ENCODE results near the gene NFASC.

NFASC gene

DNA sequence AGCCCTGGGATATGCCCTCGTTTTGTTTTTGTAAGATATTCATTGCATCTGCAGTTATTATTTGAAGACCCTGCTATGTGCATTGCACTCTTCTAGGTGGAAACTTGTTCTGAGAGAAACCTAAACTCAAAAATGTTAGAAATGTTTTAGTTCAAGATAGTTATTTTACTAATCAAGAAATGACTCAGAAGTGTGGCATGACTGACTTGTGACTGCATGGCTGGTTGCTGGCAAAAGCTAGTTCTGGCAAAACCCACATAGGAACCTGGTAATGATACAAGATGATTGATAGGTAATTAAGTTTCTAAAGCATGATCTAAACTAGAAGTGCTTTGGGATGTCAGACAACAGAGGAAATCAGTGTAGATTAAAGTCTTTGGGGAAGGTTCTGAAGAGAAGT lies 33.8 kb upstream of the NFASC start:
- Histone ChIP-seq H3K4me3 (ENCODE audit: low read depth, low read length) (no peak overlapping the region), H3K9me3 (ENCODE audit: control insufficient read depth, insufficient read depth, low read depth, low read length) (no peaks in the 10 kb centered on the region), H3K27ac (ENCODE audit: extremely low read depth, low read depth, low read length) (no peak overlapping the region), H3K36me3 (ENCODE audit: control insufficient read depth in 2 of 2, insufficient read depth in 1 of 2, low read length in 2 of 2) (no peaks in the 10 kb centered on the region), H3K4me1 (ENCODE audit: control insufficient read depth, insufficient read depth, low read length) (no peaks in the 10 kb centered on the region)
- ChIA-PET CTCF (interaction anchor here (0.9 to 1.4 kb wide), 3 partner anchors 94 to 106 kb away, joined by 3 to 4 read pairs (median 3); no protein-coding TSS in a partner anchor), POLR2A (interaction anchor here (0.6 kb wide), 1 partner anchor 37 kb away, joined by 3 read pairs; no protein-coding TSS in a partner anchor)
- TF ChIP-seq EGR2 (tag by site-specific recombination; IDR thresholded peaks at IDR 0.05; ENCODE audit: low read depth): no peak
- TF ChIP-seq IKZF3 (tag by site-specific recombination; IDR thresholded peaks at IDR 0.05): no peak
- no peak for TF ChIP-seq ZNF791 (tag by site-specific recombination; IDR thresholded peaks at IDR 0.05)
- no peak for TF ChIP-seq ZNF621 (tag by site-specific recombination; IDR thresholded peaks at IDR 0.05)
- no peak for TF ChIP-seq ZFP41 (tag by site-specific recombination; IDR thresholded peaks at IDR 0.05; ENCODE audit: borderline replicate concordance)
- TF ChIP-seq, protein P1, sequence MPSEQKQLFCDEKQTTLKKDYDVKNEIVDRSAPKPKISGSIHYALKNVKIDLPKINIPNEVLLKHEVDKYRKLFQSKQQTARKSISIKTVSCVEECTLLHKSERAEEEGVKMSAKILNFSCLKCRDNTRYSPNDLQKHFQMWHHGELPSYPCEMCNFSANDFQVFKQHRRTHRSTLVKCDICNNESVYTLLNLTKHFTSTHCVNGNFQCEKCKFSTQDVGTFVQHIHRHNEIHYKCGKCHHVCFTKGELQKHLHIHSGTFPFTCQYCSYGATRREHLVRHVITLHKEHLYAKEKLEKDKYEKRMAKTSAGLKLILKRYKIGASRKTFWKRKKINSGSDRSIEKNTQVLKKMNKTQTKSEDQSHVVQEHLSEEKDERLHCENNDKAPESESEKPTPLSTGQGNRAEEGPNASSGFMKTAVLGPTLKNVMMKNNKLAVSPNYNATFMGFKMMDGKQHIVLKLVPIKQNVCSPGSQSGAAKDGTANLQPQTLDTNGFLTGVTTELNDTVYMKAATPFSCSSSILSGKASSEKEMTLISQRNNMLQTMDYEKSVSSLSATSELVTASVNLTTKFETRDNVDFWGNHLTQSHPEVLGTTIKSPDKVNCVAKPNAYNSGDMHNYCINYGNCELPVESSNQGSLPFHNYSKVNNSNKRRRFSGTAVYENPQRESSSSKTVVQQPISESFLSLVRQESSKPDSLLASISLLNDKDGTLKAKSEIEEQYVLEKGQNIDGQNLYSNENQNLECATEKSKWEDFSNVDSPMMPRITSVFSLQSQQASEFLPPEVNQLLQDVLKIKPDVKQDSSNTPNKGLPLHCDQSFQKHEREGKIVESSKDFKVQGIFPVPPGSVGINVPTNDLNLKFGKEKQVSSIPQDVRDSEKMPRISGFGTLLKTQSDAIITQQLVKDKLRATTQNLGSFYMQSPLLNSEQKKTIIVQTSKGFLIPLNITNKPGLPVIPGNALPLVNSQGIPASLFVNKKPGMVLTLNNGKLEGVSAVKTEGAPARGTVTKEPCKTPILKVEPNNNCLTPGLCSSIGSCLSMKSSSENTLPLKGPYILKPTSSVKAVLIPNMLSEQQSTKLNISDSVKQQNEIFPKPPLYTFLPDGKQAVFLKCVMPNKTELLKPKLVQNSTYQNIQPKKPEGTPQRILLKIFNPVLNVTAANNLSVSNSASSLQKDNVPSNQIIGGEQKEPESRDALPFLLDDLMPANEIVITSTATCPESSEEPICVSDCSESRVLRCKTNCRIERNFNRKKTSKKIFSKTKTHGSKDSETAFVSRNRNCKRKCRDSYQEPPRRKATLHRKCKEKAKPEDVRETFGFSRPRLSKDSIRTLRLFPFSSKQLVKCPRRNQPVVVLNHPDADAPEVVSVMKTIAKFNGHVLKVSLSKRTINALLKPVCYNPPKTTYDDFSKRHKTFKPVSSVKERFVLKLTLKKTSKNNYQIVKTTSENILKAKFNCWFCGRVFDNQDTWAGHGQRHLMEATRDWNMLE (tag by site-specific recombination; conservative IDR thresholded peaks at IDR 0.05; ENCODE audit: low read depth): no peak
- TF ChIP-seq, protein P2, sequence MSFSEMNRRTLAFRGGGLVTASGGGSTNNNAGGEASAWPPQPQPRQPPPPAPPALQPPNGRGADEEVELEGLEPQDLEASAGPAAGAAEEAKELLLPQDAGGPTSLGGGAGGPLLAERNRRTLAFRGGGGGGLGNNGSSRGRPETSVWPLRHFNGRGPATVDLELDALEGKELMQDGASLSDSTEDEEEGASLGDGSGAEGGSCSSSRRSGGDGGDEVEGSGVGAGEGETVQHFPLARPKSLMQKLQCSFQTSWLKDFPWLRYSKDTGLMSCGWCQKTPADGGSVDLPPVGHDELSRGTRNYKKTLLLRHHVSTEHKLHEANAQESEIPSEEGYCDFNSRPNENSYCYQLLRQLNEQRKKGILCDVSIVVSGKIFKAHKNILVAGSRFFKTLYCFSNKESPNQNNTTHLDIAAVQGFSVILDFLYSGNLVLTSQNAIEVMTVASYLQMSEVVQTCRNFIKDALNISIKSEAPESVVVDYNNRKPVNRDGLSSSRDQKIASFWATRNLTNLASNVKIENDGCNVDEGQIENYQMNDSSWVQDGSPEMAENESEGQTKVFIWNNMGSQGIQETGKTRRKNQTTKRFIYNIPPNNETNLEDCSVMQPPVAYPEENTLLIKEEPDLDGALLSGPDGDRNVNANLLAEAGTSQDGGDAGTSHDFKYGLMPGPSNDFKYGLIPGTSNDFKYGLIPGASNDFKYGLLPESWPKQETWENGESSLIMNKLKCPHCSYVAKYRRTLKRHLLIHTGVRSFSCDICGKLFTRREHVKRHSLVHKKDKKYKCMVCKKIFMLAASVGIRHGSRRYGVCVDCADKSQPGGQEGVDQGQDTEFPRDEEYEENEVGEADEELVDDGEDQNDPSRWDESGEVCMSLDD (tag by site-specific recombination; IDR thresholded peaks at IDR 0.05): no peak
- no peak for TF ChIP-seq ZNF404 (tag by site-specific recombination; IDR thresholded peaks at IDR 0.05)
- no peak for TF ChIP-seq ZNF658 (tag by site-specific recombination; IDR thresholded peaks at IDR 0.05)
- TF ChIP-seq ZNF350 (tag by site-specific recombination; IDR thresholded peaks at IDR 0.05): no peak

DNA sequence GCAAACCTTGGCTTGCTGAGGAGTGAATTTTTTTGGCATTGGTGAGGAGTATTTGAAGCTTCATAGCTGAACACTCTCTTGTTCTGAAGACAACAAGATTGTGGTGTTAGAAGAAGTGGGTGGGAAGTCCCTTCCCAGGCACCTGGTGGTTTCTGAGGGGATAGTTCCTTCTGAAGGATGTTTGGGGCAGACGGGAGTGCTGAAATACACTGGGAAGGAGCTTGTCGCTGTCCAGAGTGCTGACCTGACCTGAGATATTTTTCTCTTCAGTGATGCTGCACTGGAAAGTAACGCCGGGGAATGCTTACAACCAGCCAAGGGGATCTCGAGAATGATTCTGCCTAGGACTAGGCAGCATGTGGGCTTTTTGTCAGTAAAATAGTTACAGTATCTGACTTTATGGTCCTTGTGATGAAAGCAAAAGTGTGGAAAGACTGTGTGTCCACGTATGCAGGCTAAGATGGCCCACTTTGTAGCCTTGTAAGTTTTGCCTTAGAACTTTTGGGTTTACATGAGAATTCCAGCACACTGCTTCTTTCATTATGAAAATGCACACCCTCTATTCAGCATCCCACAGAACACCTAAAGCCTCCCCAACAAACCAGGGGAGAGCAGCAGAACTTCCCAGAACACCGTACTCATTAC lies 33.1 kb upstream of the NFASC start:
- TF ChIP-seq, protein P3, sequence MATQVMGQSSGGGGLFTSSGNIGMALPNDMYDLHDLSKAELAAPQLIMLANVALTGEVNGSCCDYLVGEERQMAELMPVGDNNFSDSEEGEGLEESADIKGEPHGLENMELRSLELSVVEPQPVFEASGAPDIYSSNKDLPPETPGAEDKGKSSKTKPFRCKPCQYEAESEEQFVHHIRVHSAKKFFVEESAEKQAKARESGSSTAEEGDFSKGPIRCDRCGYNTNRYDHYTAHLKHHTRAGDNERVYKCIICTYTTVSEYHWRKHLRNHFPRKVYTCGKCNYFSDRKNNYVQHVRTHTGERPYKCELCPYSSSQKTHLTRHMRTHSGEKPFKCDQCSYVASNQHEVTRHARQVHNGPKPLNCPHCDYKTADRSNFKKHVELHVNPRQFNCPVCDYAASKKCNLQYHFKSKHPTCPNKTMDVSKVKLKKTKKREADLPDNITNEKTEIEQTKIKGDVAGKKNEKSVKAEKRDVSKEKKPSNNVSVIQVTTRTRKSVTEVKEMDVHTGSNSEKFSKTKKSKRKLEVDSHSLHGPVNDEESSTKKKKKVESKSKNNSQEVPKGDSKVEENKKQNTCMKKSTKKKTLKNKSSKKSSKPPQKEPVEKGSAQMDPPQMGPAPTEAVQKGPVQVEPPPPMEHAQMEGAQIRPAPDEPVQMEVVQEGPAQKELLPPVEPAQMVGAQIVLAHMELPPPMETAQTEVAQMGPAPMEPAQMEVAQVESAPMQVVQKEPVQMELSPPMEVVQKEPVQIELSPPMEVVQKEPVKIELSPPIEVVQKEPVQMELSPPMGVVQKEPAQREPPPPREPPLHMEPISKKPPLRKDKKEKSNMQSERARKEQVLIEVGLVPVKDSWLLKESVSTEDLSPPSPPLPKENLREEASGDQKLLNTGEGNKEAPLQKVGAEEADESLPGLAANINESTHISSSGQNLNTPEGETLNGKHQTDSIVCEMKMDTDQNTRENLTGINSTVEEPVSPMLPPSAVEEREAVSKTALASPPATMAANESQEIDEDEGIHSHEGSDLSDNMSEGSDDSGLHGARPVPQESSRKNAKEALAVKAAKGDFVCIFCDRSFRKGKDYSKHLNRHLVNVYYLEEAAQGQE (tag by site-specific recombination; IDR thresholded peaks at IDR 0.05): peak; percentile 99
- TF ChIP-seq ZSCAN23 (tag by site-specific recombination; IDR thresholded peaks at IDR 0.05) (no peak), ZNF426 (tag by site-specific recombination; IDR thresholded peaks at IDR 0.05) (no peak)
- Histone ChIP-seq H3K36me3 (ENCODE audit: control insufficient read depth in 2 of 2, insufficient read depth in 1 of 2, low read length in 2 of 2) (no peaks in the 10 kb centered on the region), H3K9me3 (ENCODE audit: control insufficient read depth, insufficient read depth, low read depth, low read length) (no peaks in the 10 kb centered on the region), H3K27ac (ENCODE audit: extremely low read depth, low read depth, low read length) (no peak overlapping the region), H3K4me1 (ENCODE audit: control insufficient read depth, insufficient read depth, low read length) (no peaks in the 10 kb centered on the region), H3K4me3 (ENCODE audit: low read depth, low read length) (no peak overlapping the region)
- CTCF ChIA-PET: interaction anchor here (0.6 to 1.4 kb wide), 4 partner anchors 45 to 749 kb away, joined by 3 to 4 read pairs (median 4); no protein-coding TSS in a partner anchor
- POLR2A ChIA-PET: no interaction called here
